NT2/D1 (cell line): ENCODE data around the gene HOXB7.

ENCODE experiments used
- DNase-seq: peaks from one replicate; pipeline ENCODE4 v3.0.0-alpha.2; 2011; ENCODE audit warnings: low read depth, low spot score
- H3K27me3 ChIP-seq: 2 replicates; pipeline ENCODE4 v1.6.0; 2011; ENCODE audit warnings: mild to moderate bottlenecking; ENCODE audit not compliant: insufficient read length, insufficient read depth
- H3K36me3 ChIP-seq: 2 replicates; pipeline ENCODE4 v1.6.1; 2011; ENCODE audit warnings: mild to moderate bottlenecking, low read length, mixed read lengths; ENCODE audit not compliant: insufficient read depth, insufficient read length
- H3K4me1 ChIP-seq: 2 replicates; pipeline ENCODE4 v1.5.1; 2011; ENCODE audit not compliant: insufficient read depth, insufficient read length
- H3K4me3 ChIP-seq: 2 replicates; pipeline ENCODE4 v1.5.1; 2011; ENCODE audit warnings: low read depth; ENCODE audit not compliant: insufficient read length
- H3K9ac ChIP-seq: 2 replicates; pipeline ENCODE4 v1.6.0; 2011; ENCODE audit warnings: low read depth; ENCODE audit not compliant: insufficient read length
- H3K9me3 ChIP-seq: 2 replicates; pipeline ENCODE4 v1.5.1; 2011; ENCODE audit warnings: mild to moderate bottlenecking, low read length; ENCODE audit not compliant: insufficient read depth
- SUZ12 ChIP-seq: IDR thresholded peaks from 2 replicates; pipeline ENCODE4 v1.6.1; 2011; ENCODE audit not compliant: insufficient read length, insufficient read depth; ENCODE audit errors: extremely low read depth
- YY1 ChIP-seq: IDR thresholded peaks from 2 replicates; pipeline ENCODE4 v1.6.1; 2011; ENCODE audit not compliant: insufficient read length, insufficient read depth
- ZNF274 ChIP-seq: IDR thresholded peaks from 2 replicates; pipeline ENCODE4 v1.6.1; 2011; ENCODE audit warnings: mild to moderate bottlenecking, low read depth, low read length

The HOXB7 gene

DNA sequence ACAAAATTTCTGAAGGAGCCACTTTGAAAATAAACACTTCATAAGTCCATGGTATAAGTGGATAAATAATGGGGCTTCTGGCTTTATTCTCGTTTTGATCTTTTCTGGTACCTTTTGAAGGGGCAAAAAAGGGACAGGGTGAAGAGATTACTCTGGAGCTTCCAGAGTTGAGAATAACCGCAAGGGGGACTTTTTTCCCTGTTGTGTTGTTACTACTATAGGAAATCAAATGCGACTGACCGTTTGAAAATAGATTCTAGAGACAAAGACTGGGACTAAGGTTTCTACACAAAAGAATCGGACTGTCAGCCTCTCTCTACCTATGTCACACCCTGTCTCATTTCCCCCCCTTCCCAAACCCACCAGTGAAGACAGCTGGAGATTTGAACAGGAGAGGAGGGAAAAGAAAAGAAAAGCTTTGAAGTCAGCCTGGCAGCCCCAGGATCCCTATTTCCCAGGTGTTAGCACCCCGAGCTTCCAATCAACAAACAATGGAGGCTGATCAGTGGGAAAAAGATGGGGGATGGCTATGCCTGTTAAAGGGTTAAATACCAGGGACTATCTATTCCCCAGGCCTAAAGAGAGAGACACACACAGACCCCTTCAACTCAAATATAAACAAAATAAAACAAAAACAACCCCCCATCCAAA is 41.0 kb downstream of the HOXB7 start:
- Histone ChIP-seq H3K27me3 (peaks cover 100% of the 10 kb centered on the region), H3K9ac (no peak overlapping the region), H3K36me3 (no peaks in the 10 kb centered on the region), H3K4me3 (no peak overlapping the region), H3K9me3 (peaks cover 11% of the 10 kb centered on the region; the same call in 1 of the 2 replicates), H3K4me1 (peaks cover 2% of the 10 kb centered on the region)
- no peak for TF ChIP-seq YY1
- no peak for DNase-seq

DNA sequence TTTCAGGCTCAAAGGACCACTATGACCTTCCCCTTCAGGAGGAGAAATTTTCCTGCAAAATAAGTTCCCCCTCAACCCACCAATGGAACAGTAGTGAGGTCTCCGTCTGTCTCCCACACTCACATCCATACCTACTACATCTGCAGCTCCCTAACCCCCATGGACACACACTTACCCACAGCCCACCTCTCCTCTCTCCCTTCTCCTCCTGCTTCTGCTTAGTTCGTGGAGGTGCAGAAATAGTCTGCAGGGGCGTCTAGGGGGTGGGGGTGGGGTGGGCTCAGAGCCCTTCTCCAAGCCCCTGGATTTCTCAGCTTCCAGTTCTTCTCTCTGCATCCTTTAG is 41.6 kb downstream of the HOXB7 start:
- H3K9ac ChIP-seq = no peak overlapping the region
- no peak overlapping the region for H3K4me3 ChIP-seq
- no peak for TF ChIP-seq YY1
- no peak for TF ChIP-seq SUZ12
- no peak for TF ChIP-seq ZNF274
- peaks cover 2% of the 10 kb centered on the region for H3K4me1 ChIP-seq
- peaks cover 100% of the 10 kb centered on the region for H3K27me3 ChIP-seq
- no peak for DNase-seq
- no peaks in the 10 kb centered on the region for H3K36me3 ChIP-seq
- H3K9me3 ChIP-seq = peaks cover 11% of the 10 kb centered on the region; the same call in 1 of the 2 replicates

DNA sequence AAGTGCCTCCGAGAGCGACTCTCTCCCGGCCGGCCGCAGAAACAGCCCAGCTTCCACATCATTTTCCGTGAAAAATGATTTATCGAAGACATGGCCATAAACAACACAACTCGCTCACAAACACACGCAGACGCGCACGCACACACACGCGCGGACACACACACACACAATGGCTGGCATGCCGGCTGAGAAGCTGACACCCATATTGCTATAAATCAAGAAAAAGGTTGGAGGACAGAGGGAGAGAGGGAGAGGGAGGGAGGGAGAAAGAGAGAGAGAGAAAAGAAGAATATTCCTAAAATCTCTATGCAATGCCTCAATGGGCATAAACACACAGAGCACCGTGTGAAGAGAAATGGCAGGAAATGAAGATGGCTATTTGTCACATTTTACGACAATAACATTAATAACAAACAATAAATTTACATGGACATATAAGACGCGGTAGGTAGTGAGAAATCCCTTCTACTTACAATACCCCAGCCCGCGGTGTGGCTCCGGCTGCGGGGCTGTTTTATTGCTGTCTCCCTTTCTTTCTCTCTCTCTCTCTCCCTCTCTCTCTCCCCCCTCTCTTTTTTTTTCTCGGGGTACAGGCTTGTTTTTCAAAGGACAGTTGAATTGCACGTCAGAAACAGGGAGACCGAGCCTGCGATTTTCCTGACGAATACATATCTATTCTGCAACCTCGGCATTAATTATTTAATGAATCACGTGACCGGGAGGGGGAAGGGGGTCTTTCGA is 42.1 kb downstream of the HOXB7 start:
- no peak overlapping the region for H3K9ac ChIP-seq
- peaks cover 100% of the 10 kb centered on the region for H3K27me3 ChIP-seq
- peaks cover 11% of the 10 kb centered on the region; the same call in 1 of the 2 replicates for H3K9me3 ChIP-seq
- TF ChIP-seq ZNF274 (no peak), SUZ12 (no peak), YY1 (no peak)
- DNase-seq = no peak
- no peak overlapping the region for H3K4me3 ChIP-seq
- H3K36me3 ChIP-seq = no peaks in the 10 kb centered on the region
- H3K4me1 ChIP-seq = peaks cover 2% of the 10 kb centered on the region

DNA sequence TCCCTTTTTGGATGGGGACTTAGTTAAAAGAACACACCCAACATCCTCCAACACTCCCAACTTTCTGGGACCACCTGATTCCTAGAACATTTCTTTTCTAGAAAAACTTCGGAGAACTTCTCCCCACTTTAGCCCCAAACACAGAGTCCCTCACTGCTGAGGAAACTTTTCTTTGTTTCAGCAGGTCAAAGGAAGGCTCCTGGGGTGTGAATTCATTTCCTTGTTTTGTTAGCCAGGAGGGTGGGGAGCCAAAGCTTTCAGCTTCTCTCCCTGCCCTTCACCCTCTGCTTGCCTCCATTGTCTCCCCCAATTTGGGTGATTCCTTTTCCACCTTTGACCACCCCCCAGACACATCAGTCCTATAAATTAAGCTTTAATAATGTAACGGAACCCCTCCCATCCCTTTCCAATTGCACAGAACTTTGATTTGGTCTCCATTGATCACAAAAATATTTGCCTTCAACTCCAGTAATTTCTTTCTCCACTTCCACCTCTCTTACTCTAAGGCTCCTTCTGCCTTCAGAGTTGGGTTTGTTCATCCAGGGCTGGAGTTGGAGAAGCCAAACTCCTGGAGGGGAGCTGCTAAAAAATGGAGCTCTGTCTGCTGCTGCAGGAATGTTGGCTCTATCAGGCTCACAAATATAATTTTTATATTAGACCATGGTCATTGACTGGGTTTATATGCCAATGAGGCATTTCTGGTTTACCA is 43.0 kb downstream of the HOXB7 start:
- no peak overlapping the region for H3K4me3 ChIP-seq
- peaks cover 100% of the 10 kb centered on the region for H3K27me3 ChIP-seq
- H3K36me3 ChIP-seq = no peaks in the 10 kb centered on the region
- no peak overlapping the region for H3K9ac ChIP-seq
- TF ChIP-seq ZNF274 (no peak), YY1 (no peak), SUZ12 (no peak)
- H3K4me1 ChIP-seq = peaks cover 2% of the 10 kb centered on the region
- DNase-seq = no peak
- peaks cover 11% of the 10 kb centered on the region; the same call in 1 of the 2 replicates for H3K9me3 ChIP-seq

DNA sequence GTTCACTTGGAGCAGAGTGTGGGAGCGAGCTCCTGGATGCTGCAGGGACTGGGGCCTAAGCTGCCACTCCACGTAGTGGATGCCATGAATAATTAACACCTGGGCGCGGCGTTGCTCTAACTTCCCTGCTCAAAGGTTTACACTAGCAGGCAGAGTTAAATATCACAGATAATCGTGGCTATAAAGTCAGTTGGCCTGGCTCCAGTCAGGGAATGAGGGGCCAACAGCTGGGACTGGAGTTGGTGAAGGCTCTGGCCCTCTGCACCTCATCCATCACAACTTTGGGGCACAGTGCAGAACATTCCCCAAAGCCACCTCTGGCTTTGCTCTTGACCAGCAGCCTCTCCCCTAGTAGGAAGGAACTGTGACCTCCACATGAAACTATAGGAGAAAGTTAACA is 43.6 kb downstream of the HOXB7 start:
- Histone ChIP-seq H3K4me1 (peaks cover 2% of the 10 kb centered on the region), H3K27me3 (peaks cover 100% of the 10 kb centered on the region), H3K9me3 (peaks cover 11% of the 10 kb centered on the region; the same call in 1 of the 2 replicates), H3K36me3 (no peaks in the 10 kb centered on the region), H3K9ac (no peak overlapping the region), H3K4me3 (no peak overlapping the region)
- no peak for DNase-seq
- TF ChIP-seq YY1 = no peak
- TF ChIP-seq ZNF274 = no peak
- no peak for TF ChIP-seq SUZ12

DNA sequence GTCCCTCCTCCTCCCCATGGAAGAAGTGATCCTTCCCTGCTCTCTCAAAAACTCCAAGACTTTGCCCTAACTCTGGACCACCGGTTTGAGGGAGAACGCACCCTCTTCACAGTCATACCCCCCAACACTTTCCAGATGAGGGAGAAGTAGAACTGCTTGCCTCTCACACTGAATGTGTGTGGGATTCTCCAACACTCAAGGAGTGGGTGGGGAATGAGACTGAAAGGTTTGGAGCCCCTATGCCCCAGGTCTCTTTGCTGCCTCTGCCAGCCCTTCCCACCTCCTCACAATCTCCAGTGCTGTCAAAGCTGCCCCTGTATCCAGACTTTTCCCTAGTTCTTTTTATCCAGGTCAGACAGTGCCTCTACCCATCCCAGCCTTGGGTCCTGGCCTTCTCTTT is 44.1 kb downstream of the HOXB7 start:
- H3K4me1 ChIP-seq = peaks cover 2% of the 10 kb centered on the region
- no peak for DNase-seq
- TF ChIP-seq ZNF274 = no peak
- TF ChIP-seq YY1 = no peak
- no peak for TF ChIP-seq SUZ12
- no peaks in the 10 kb centered on the region for H3K36me3 ChIP-seq
- H3K9me3 ChIP-seq = peaks cover 11% of the 10 kb centered on the region; the same call in 1 of the 2 replicates
- H3K27me3 ChIP-seq = peaks cover 100% of the 10 kb centered on the region
- no peak overlapping the region for H3K9ac ChIP-seq
- H3K4me3 ChIP-seq = no peak overlapping the region
